Stomach (tissue), 4 donors: ENCODE measurements around the gene NCKAP1.
"Not testable (repeated sequence)": the region's sequence is repeated elsewhere in the genome, so short reads cannot be mapped to it uniquely, and the experiment has no call there.

Experiments used
- POLR2A ChIP-seq, 4 donors: fragments of 450-650 bp; IDR thresholded peaks; one replicate each; pipeline ENCODE4 v1.6.1; 2016; ENCODE audit warnings: antibody characterized with exemption in 4 of 4, control low read depth in 2 of 4, mild to moderate bottlenecking in 1 of 4, moderate library complexity in 1 of 4
- TF ChIP-seq, protein P1 (sequence below), 7 experiments: fragments of 450-650 bp in 4 of 7; fragments of 200-600 bp in 3 of 7; sonication (generic) in 3 of 7; IDR thresholded peaks; one replicate each; pipeline ENCODE4 v1.5.1; 2016 to 2019; ENCODE audit warnings: antibody characterized with exemption in 7 of 7, control low read depth in 2 of 7, mild to moderate bottlenecking in 1 of 7

DNA sequence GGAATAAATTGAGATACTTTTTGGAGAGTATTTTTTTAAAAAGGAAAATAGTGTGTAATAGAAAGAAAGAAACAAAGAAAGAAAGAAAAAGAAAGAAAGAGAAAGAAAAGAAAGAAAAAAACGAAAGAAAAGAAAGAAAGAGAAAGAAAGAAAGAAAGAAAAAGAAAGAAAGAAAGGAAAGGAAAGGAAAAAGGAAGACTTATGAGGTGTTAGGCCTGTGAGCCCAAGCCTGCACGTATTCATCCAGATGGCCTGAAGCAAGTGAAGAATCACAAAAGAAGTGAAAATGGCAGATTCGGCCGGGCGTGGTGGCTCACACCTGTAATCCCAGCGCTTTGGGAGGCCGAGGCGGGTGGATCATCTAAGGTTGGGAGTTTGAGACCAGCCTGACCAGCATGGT is 5.3 kb upstream of the NCKAP1 start:
- TF ChIP-seq, protein P1, sequence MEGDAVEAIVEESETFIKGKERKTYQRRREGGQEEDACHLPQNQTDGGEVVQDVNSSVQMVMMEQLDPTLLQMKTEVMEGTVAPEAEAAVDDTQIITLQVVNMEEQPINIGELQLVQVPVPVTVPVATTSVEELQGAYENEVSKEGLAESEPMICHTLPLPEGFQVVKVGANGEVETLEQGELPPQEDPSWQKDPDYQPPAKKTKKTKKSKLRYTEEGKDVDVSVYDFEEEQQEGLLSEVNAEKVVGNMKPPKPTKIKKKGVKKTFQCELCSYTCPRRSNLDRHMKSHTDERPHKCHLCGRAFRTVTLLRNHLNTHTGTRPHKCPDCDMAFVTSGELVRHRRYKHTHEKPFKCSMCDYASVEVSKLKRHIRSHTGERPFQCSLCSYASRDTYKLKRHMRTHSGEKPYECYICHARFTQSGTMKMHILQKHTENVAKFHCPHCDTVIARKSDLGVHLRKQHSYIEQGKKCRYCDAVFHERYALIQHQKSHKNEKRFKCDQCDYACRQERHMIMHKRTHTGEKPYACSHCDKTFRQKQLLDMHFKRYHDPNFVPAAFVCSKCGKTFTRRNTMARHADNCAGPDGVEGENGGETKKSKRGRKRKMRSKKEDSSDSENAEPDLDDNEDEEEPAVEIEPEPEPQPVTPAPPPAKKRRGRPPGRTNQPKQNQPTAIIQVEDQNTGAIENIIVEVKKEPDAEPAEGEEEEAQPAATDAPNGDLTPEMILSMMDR (IDR thresholded peaks at IDR 0.05): not testable (repeated sequence)
- not testable (repeated sequence) for TF ChIP-seq POLR2A (IDR thresholded peaks at IDR 0.05)
